SK-N-SH (cell line): ENCODE data around the gene PFKP. TPM values are rescaled to one million over a fixed set of nuclear protein-coding genes. Genes with fewer than 3 reads are reported as not detected.

Experiments
- CTCF ChIA-PET: fragments of 300-600, 350-600 bp; formaldehyde crosslinking; extraction: SDS; loops from one replicate; lab custom pipeline; 2021; lab: Yijun Ruan, JAX
- POLR2A ChIA-PET: fragments of 350-600 bp; sonication (Branson Sonifier 250); formaldehyde crosslinking; extraction: SDS; loops from one replicate; lab custom pipeline; 2020; ENCODE audit warnings: antibody characterized with exemption, inconsistent platforms; lab: Yijun Ruan, JAX
- DNase-seq: peaks from one replicate; pipeline ENCODE4 v3.0.0; 2012
- H2AFZ ChIP-seq: fragments of 200-600 bp; sonication (generic); 2 replicates; pipeline ENCODE4 v1.8.1; 2016; ENCODE audit warnings: antibody characterized with exemption, mild to moderate bottlenecking, low read depth
- H3F3A ChIP-seq: fragments of 200-600 bp; sonication (generic); replicated peaks from 2 replicates; pipeline ENCODE3; 2016; ENCODE audit warnings: antibody characterized with exemption, mild to moderate bottlenecking; ENCODE audit not compliant: insufficient read depth
- H3K27ac ChIP-seq, 2 experiments: fragments of 200-500 bp in 1 of 2; fragments of 200-600 bp in 1 of 2; sonication (Bioruptor generic) in 1 of 2; sonication (generic), shearing (Covaris generic) in 1 of 2; 2 replicates each; pipeline versions ENCODE4 v1.5.1 to v1.6.1; 2014 to 2016; ENCODE audit warnings: low read depth in 2 of 2, inconsistent platforms in 1 of 2, low read length in 1 of 2, mild to moderate bottlenecking in 1 of 2, mixed read lengths in 1 of 2
- H3K27me3 ChIP-seq: fragments of 200-600 bp; sonication (generic), shearing (Covaris generic); 2 replicates; pipeline ENCODE4 v1.6.1; 2016; ENCODE audit warnings: mixed run types; ENCODE audit not compliant: insufficient read depth
- H3K36me3 ChIP-seq, 2 experiments: fragments of 200-500 bp in 1 of 2; fragments of 200-600 bp in 1 of 2; sonication (Bioruptor generic) in 1 of 2; sonication (generic) in 1 of 2; replicated peaks in 1 of 2; 2 replicates each; pipeline versions ENCODE3 to v1.5.1; 2014 to 2016; ENCODE audit warnings: low read length in 1 of 2, mild to moderate bottlenecking in 1 of 2; ENCODE audit not compliant: insufficient read depth in 2 of 2, control insufficient read depth in 1 of 2
- H3K4me1 ChIP-seq, 2 experiments: fragments of 200-500 bp in 1 of 2; fragments of 200-600 bp in 1 of 2; sonication (Bioruptor generic) in 1 of 2; sonication (generic), shearing (Covaris generic) in 1 of 2; 2 replicates each; pipeline versions ENCODE4 v1.5.1 to v1.6.1; 2014 to 2016; ENCODE audit warnings: low read depth in 1 of 2, low read length in 1 of 2, mixed run types in 1 of 2; ENCODE audit not compliant: insufficient read depth in 2 of 2, control insufficient read depth in 1 of 2
- H3K4me2 ChIP-seq: fragments of 200-600 bp; sonication (generic), shearing (Covaris generic); 2 replicates; pipeline ENCODE4 v1.6.1; 2017; ENCODE audit warnings: mixed run types
- H3K4me3 ChIP-seq, 2 experiments: fragments of 200-500 bp in 1 of 2; fragments of 200-600 bp in 1 of 2; sonication (Bioruptor generic) in 1 of 2; sonication (generic), shearing (Covaris generic) in 1 of 2; 2 replicates each; pipeline versions ENCODE4 v1.5.1 to v1.8.1; 2014 to 2016; ENCODE audit warnings: low read depth in 2 of 2, inconsistent platforms in 1 of 2, low read length in 1 of 2, mild to moderate bottlenecking in 1 of 2, mixed read lengths in 1 of 2, moderate library complexity in 1 of 2
- H3K79me2 ChIP-seq: fragments of 200-600 bp; sonication (generic); 2 replicates; pipeline ENCODE4 v1.8.1; 2017; ENCODE audit warnings: mild to moderate bottlenecking; ENCODE audit not compliant: insufficient read depth
- H3K9ac ChIP-seq: fragments of 200-600 bp; sonication (generic); 2 replicates; pipeline ENCODE4 v1.6.1; 2017; ENCODE audit warnings: mixed run types
- H3K9me2 ChIP-seq: fragments of 200-600 bp; sonication (generic); 2 replicates; pipeline ENCODE4 v1.6.1; 2017; ENCODE audit warnings: mixed run types
- H3K9me3 ChIP-seq: fragments of 200-600 bp; sonication (generic); 2 replicates; pipeline ENCODE4 v1.6.1; 2017; ENCODE audit warnings: mixed run types, mild to moderate bottlenecking, moderate library complexity
- H4K20me1 ChIP-seq: fragments of 200-600 bp; sonication (generic); 2 replicates; pipeline ENCODE4 v1.6.1; 2017; ENCODE audit warnings: mild to moderate bottlenecking, mixed run types; ENCODE audit not compliant: insufficient read depth
- EP300 ChIP-seq, 2 experiments: IDR thresholded peaks; 2 replicates each; pipeline versions ENCODE4 v1.4.0 to v1.6.1; 2012; ENCODE audit warnings: borderline replicate concordance in 1 of 2, low read depth in 1 of 2, low read length in 1 of 2
- EZH2phosphoT487 ChIP-seq: fragments of 200-600 bp; sonication (generic); IDR thresholded peaks from 2 replicates; pipeline ENCODE4 v1.6.1; 2017; ENCODE audit warnings: low read depth, mixed run types, mild to moderate bottlenecking, antibody characterized with exemption, moderate library complexity, borderline replicate concordance
- FOSL2 ChIP-seq: IDR thresholded peaks from 2 replicates; pipeline ENCODE4 v1.4.0; 2012; ENCODE audit warnings: low read depth, mild to moderate bottlenecking, moderate library complexity, borderline replicate concordance
- FOXJ3 ChIP-seq: sonication (generic); formaldehyde crosslinking; IDR thresholded peaks from 2 replicates; pipeline ENCODE4 v1.5.1; 2020; ENCODE audit warnings: mild to moderate bottlenecking, missing genetic modification reagents
- GATA2 ChIP-seq: sonication (generic); formaldehyde crosslinking; IDR thresholded peaks from 2 replicates; pipeline ENCODE4 v1.5.0; 2020; ENCODE audit warnings: mild to moderate bottlenecking, missing genetic modification reagents
- JUND ChIP-seq: IDR thresholded peaks from 2 replicates; pipeline ENCODE4 v1.4.0; 2012
- MEF2A ChIP-seq: IDR thresholded peaks from 2 replicates; pipeline ENCODE4 v1.4.0; 2012; ENCODE audit warnings: low read depth, borderline replicate concordance
- NRF1 ChIP-seq: IDR thresholded peaks from 2 replicates; pipeline ENCODE4 v1.6.1; 2012; ENCODE audit warnings: low read depth, mild to moderate bottlenecking, low read length
- RCOR1 ChIP-seq: fragments of 150-350 bp; IDR thresholded peaks from 2 replicates; pipeline ENCODE4 v1.6.1; 2017; ENCODE audit warnings: antibody characterized with exemption, low read length
- SMC3 ChIP-seq: IDR thresholded peaks from 2 replicates; pipeline ENCODE4 v1.6.1; 2012; ENCODE audit warnings: low read depth, low read length, improper control_type of control experiment
- TCF12 ChIP-seq: IDR thresholded peaks from 2 replicates; pipeline ENCODE4 v1.4.0; 2012
- WGBS: methylation state at CpG from one replicate; pipeline ENCODE4 v1.1.6; 2017; ENCODE audit warnings: low lambda C conversion rate; 5-methylcytosine and 5-hydroxymethylcytosine counted together
- polyA plus RNA-seq, 3 experiments: library from polyadenylated mRNA; depleted of rRNA; stranded (reverse); fragments of >200 nt; gene quantifications; 2 replicates each; pipeline ENCODE4 v1.2.3, GENCODE V29; 2012
- TF ChIP-seq, protein P1 (sequence below): fragments of 200-600 bp; sonication (generic); IDR thresholded peaks from 2 replicates; pipeline ENCODE4 v1.6.1; 2017; ENCODE audit warnings: antibody characterized with exemption, mild to moderate bottlenecking, moderate library complexity
- TF ChIP-seq, protein P2 (sequence below): IDR thresholded peaks from 2 replicates; pipeline ENCODE4; 2012

PFKP gene
- polyA plus RNA-seq, 1 of the 3 experiments (the other 2 are of a cell fraction) = 175 TPM

DNA sequence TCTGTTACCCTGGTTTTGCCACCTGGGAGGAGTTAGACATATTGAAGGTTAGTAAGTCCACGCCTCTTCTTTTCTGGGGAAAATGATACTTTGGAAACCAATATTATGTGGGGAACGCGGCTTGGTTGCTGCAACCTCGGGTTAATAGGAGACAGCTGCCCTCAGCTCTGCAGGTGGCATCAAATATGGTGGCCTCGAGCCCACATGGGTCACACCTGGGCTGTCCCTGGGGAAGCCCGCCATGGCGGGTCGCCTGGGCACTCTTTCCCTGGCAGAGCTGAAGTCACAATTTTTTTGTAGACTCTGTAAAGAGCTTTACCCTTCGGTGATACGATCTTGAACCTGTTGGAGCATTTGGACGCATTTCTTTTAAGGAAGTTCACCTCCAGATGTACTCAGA is 2.5 kb downstream of the PFKP start (continued):
- no peak for TF ChIP-seq FOXJ3
- TF ChIP-seq, protein P1, sequence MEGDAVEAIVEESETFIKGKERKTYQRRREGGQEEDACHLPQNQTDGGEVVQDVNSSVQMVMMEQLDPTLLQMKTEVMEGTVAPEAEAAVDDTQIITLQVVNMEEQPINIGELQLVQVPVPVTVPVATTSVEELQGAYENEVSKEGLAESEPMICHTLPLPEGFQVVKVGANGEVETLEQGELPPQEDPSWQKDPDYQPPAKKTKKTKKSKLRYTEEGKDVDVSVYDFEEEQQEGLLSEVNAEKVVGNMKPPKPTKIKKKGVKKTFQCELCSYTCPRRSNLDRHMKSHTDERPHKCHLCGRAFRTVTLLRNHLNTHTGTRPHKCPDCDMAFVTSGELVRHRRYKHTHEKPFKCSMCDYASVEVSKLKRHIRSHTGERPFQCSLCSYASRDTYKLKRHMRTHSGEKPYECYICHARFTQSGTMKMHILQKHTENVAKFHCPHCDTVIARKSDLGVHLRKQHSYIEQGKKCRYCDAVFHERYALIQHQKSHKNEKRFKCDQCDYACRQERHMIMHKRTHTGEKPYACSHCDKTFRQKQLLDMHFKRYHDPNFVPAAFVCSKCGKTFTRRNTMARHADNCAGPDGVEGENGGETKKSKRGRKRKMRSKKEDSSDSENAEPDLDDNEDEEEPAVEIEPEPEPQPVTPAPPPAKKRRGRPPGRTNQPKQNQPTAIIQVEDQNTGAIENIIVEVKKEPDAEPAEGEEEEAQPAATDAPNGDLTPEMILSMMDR = no peak
- no peak for TF ChIP-seq JUND
- TF ChIP-seq GATA2 = no peak
- TF ChIP-seq RCOR1 = no peak
- TF ChIP-seq SMC3 = no peak
- no peak for TF ChIP-seq EP300 (IDR thresholded peaks at IDR 0.05; ENCODE audit: borderline replicate concordance in 1 of 2, low read depth in 1 of 2, low read length in 1 of 2)

DNA sequence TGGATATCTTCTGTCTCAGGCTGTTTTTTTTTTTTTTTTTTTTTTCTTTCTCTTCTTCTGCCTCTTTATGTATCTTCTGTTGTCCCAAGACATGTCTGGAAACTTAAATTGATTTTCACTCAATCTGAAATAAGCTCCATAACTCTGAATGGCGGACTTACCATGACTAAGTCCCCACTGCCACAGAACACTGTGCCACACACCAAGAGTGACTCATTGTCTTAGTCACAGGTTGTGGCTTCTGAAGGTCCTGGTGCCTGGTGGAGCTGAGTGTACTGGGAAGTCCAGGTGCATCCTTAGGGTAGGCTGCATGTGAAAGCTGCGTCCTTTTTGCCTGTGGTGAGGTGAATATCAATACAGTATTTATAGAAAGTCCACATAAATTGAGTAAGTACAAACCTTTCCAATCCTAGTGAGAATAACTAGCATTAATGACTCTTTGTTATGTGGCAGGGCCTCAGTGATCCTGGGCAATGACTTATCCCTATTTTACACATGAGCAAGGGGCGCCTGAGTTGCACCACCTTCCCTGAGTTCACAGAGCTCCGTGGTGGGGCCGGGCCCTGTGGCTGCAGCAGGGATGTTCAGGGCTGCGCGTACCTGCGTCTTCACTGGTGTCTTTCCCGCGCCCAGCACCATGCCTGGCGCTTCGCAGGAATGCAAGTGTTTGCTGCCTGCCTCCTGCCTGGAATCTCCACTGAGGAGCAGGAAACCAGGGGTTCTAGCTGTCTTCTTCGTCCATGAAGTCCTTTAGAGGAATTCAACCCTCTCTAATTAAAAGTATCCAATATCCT is 4.3 kb downstream of the PFKP start:
- ChIA-PET CTCF (interaction anchor here (1.5 kb wide), 1 partner anchor 101 kb away, joined by 3 read pairs; the partner anchor contains the start of gene PITRM1), POLR2A (no interaction called here)
- Histone ChIP-seq H2AFZ (no peak overlapping the region), H3K36me3 (peaks cover 12 to 45% of the 10 kb centered on the region in 2 experiments), H3K4me2 (peak overlapping the region; percentile 94), H3K27ac (peak overlapping the region; percentile 41 to 94), H3K27me3 (no peaks in the 10 kb centered on the region), H4K20me1 (peaks cover 60% of the 10 kb centered on the region), H3K9me2 (no peaks in the 10 kb centered on the region), H3K79me2 (peaks cover 93% of the 10 kb centered on the region), H3K4me3 (no peak overlapping the region)
- 78% methylated on average over 11 of the region's 13 CpGs for WGBS
- no peak for DNase-seq
- TF ChIP-seq FOSL2 = peak; percentile 91
- TF ChIP-seq, protein P2, sequence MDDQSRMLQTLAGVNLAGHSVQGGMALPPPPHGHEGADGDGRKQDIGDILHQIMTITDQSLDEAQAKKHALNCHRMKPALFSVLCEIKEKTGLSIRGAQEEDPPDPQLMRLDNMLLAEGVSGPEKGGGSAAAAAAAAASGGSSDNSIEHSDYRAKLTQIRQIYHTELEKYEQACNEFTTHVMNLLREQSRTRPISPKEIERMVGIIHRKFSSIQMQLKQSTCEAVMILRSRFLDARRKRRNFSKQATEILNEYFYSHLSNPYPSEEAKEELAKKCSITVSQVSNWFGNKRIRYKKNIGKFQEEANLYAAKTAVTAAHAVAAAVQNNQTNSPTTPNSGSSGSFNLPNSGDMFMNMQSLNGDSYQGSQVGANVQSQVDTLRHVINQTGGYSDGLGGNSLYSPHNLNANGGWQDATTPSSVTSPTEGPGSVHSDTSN = peak; percentile 27; the same call in 1 of the 2 replicates
- TF ChIP-seq JUND = peak; percentile 89
- TF ChIP-seq EZH2phosphoT487 = no peak
- TF ChIP-seq NRF1 = no peak
- peak in 1 of 2 experiments; percentile 28; a peak in 1 of 4 replicates for TF ChIP-seq EP300 (IDR thresholded peaks at IDR 0.05; ENCODE audit: borderline replicate concordance in 1 of 2, low read depth in 1 of 2, low read length in 1 of 2)
- no peak for TF ChIP-seq MEF2A
- peak; percentile 79 for TF ChIP-seq TCF12
- TF ChIP-seq, all 33 proteins: peak for 5
- no peaks in the 10 kb centered on the region for H3K9me3 ChIP-seq
- no peak overlapping the region for H3K9ac ChIP-seq
- peaks cover 33 to 52% of the 10 kb centered on the region in 2 experiments for H3K4me1 ChIP-seq
- H3F3A ChIP-seq = peaks cover 13% of the 10 kb centered on the region
